COLO829 (cell line): ENCODE results near the gene OSBPL5.
A peak's percentile ranks its signal among the peaks of the same experiment; 100 is the strongest.

ENCODE experiments used
- DNase-seq: peaks from one replicate; pipeline ENCODE4 v3.0.0; 2012; ENCODE audit warnings: low spot score

OSBPL5 gene

GRCh38 chr11:3099178-3099577 lies 65.9 kb downstream of the OSBPL5 start:
- no peak for DNase-seq

- no peak for DNase-seq
These were observed 68.1 kb downstream of the OSBPL5 start for GRCh38 chr11:3096909-3097530.

DNA sequence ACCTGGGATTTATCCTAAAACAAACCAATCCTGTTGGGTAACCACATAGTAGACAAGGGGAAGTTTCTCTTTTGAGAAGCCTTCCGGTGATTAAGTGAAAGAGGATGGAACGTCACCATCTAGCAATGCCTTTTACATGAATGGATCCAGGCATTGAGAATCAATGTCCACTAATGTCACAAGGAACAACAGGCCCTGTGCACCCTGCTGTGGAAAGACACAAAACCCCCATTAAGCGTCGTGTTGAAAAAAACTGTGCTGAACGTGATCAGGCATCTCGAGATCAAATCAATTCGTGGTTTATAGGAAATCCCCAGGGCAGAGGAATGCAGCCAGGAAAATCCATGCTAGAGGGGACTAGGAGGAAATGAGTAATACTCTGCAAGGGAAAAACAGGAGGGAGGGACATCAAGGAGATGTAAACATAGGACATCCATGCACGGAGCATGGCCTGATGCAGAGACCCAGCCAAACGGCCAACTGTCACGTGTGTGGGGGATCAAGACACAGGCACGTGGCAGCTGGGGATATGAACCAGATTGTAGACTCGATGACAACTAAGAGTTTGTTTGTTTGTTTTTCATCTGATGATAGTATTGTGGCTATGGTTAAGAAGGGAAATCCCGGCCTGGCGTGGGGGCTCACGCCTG lies 69.3 kb downstream of the OSBPL5 start:
- DNase-seq = peak; percentile 93

DNA sequence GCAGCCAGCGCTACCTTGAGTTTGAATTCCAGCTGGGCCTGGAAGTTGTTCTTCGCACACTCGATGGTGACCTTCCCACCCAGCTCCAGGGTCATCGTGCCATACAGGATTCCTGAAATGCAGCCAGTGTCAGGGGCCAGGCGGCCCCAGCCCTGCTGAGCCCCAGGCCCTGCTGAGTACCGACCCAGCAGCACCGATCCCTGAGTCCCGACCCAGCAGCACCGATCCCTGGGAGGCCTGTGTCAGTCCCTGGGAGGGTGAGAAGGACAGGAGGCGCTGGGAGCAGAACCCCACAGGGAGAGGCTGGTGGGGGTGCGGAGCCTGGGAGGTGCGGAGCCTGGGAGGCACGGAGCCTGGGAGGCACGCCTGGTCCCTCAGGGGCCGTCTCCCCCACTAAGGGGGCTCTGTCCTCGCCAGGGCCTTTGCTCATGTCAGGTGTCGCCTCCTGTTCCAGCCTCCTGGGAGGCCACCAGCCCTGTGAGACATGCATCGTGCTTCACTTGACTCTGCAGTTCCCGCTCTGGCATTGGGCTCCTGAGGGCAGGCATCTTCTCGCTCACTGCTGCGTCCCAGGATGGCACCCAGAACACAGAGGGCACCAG lies 70.8 kb downstream of the OSBPL5 start:
- DNase-seq = no peak

DNA sequence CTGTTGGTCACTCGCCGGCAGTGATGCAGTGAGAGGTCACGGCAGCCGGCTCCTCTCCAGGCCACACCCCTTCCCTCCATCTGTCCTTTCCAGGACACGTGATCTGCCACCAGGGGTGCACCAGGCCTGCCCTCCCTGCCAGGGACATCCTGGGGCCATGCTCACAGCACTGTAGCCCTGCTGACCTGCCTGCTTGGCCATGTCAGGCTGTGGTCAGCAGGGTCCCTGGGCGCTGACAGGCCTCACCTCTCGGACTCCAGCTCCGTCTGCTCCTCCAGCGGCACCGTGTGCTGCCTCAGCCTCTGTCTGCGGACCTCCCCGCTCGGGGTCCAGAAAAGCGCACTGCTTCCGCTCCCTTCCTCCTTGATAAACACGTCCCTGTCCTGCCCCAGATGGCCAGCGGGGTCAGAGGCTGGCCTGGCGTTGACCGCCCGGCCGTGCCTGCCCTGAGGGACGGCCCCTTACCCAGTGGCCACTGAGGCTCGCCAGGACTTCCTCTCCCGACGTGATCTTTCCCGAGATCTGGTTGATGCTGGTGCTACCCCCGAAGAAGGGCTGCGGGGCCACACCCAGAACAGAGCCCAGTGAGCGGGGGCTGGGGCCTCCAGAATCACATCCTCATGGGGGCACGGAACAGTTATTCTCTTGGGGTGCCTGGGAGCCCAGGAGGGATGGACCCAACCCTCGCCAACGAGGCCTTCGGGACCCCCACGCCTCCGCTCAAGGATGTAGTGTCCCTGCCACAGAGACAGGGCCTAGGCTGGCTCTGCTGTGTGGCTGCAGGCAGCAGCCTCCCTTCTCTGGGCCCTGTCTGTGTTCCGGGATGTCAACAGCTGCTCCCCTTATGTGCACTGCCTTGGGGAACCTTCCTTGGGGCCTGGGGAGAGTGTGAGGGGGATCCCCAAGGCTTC lies 71.6 kb downstream of the OSBPL5 start:
- DNase-seq = no peak

DNA sequence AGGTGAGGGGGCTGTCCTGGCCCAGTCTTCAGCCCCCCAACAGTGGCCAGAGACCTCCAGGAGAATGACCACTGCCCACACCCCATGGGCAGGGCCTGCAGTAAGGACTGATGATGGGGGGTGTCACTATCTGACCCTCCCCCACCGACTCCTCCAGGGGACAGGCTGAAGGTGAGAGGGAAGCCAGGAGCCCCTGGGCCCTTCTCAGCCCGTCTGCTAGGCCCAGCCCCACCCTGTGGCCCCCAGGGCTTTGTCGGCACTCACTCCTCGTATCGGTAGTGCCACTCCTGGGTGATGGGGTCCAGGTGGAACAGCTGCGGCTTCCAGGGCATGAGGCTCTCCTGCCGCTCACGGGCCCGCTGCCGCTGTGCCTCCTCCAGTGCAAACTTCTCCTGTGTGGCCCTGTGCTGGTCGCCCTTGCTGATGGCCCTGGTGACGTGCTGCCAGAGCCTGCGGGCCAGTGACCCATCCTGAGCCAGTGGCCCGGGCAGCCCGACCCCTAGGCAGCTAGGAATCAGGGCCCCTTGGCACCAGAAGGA lies 72.4 kb downstream of the OSBPL5 start:
- no peak for DNase-seq

DNA sequence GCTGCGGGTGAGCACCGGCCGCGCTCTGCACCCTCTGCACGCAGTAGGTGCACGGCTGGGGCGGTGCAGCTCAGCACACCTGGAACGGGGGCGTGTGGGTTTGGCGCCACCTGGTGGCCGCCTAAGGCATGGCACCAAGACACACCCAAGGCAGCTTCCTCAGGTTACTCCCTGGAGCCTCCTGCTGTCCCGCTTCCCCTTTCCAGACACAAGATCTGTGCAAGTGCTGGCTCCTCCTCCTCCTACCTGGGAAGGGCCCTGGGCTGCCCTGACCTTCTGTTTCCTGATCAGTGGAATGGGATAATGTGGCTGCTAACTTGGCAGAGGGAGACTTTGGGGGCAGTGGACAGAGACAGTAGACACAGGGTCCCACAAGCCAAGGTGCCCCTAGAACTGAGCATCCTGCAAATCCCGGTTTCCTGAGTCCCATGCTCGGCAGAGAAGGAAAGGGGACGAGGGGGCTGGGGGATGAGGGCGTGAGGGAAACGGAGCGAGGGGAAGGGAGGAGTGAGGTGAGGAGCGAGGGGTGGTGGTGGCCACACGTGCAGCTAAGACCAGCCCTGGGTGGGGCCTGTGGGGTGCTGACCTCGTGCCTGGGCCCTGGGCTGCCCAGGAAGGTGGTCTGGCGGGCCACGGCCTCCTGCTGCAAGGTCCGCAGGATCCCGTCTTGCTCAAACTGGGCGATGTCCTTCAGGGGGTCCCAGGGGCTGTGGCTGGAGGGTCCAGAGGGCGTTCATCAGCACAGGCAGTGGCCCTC lies 73.1 kb downstream of the OSBPL5 start:
- DNase-seq = peak; percentile 78

- no peak for DNase-seq
These were observed 73.8 kb downstream of the OSBPL5 start for GRCh38 chr11:3091081-3091845.

GRCh38 chr11:3090096-3090901 lies 74.8 kb downstream of the OSBPL5 start:
- no peak for DNase-seq

DNA sequence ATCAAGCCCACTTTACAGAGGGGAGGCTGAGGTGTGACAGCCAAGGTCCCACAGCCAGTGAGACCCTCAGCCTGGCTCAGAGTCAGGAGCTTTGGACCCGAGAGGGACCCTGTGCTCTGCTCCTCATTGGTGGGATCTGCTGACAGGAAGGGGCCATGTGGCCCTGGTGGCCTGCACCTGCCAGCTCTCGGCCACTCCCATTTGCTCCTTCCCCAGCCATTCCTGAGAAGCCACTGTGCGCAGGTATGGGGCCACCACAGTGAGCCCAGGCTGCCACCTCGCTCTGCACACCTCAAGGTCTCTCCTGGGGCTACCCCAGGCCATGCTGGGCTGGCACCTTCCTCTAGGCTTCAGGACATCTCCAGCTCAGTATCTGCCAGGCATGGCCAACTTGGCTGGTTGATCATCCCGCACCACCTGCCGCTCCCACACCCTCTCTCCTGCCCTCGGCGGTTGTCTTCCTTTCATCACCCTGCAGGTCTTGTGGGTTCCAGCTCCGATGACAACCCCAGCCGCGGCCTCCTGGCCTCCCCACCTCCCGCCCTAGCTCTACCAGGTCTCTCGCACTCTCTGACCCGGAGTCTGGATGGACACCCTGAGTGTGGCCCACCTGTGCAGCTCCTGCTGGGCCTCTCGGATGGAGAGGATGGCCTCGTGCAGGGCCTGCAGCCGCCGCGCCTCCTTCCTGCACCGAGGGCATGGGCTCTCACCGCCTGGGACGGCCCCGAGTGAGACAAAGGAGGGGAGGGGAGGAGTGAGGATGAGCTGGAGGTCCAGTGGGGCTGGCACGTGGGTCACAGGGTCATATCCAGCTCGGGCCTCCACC lies 75.7 kb downstream of the OSBPL5 start:
- no peak for DNase-seq

DNA sequence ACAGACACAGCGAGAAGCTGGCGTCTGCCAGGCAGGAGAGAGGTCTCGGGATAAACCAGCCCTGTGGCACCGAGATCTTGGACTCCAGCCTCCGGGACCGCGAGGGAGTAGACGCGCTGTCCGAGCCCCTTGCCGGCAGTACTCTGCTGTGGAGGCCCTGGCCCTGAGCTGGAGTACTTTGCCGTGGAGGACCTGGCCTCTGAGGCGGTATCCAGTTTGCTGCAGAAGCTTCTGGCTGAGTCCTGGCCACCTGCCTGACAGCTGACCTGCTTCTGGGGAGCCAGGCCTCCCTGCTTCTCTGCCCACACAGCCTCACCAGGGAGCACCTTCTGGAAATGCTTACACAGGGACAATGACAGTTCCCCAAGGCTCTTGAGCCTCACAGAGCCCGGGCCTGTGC lies 76.3 kb downstream of the OSBPL5 start:
- DNase-seq = no peak

GRCh38 chr11:3087821-3088800 lies 77.0 kb downstream of the OSBPL5 start:
- DNase-seq = no peak

- DNase-seq = no peak
These were observed 77.7 kb downstream of the OSBPL5 start for GRCh38 chr11:3087373-3087772.

- no peak for DNase-seq
These were observed 78.4 kb downstream of the OSBPL5 start for GRCh38 chr11:3086671-3087150.

DNA sequence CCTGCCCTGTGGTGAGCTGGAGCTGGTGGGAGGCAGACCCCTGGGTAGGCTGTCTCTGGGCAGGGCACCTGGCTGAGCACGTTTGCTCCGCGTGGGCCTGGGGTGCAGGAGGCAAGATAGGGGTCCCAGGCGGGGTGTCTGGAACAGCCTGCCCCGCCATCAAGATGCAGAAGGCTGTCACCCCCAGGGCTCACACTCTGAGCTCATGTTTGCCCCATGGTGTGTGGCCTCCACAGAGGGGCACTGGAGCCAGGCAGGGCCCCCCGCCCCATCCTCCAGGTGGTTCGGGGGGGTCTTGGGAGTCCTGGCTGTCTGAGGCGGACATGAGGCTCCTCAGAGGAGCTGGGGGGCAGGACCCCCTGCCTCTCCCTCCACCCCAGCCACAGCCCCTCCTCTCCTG lies 79.0 kb downstream of the OSBPL5 start:
- no peak for DNase-seq

- no peak for DNase-seq
These were observed 80.1 kb downstream of the OSBPL5 start for GRCh38 chr11:3085052-3085451.

DNA sequence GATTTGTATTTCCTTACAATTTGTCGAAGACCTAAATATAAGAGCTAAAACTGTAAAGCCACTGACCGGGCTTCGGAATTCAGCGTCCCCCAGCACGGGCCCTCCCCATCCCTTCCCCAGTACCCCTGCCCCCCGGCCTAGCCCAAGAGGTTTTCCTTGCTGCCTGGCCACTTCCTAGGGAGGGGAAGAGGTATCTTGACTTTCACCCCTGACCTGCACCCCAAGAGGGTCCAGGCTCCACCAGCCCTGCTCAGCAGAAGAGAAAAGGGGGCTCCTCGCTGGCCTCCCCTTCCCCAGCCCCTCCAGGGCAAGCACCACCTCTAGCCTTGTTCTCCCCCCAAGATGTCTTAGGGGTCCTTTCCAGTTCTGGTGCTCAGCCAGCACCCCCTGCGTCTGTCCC lies 81.8 kb downstream of the OSBPL5 start:
- DNase-seq = no peak

DNA sequence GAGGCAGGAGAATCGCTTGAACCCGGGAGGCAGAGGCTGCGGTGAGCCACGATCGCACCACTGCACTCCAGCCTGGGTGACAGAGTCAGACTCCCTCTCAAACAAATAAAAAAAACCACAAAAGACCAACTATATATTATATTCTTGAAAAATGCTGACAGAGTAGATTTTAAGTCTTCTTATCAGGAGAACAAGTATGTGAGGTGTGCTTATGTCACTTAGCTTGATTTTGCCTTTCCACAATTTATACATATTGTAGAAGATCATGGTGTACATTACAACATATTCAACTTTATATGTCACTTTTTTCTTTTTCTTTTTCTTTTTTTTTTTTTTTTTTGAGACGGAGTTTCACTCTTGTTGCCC lies 83.7 kb downstream of the OSBPL5 start:
- no peak for DNase-seq
